ENCODE measurements around the gene LINGO1. TPM values are rescaled to one million over a fixed set of nuclear protein-coding genes. Genes with fewer than 3 reads are reported as not detected.

The LINGO1 gene
- total RNA-seq, 2 experiments from 2014 or later, result not detected

DNA sequence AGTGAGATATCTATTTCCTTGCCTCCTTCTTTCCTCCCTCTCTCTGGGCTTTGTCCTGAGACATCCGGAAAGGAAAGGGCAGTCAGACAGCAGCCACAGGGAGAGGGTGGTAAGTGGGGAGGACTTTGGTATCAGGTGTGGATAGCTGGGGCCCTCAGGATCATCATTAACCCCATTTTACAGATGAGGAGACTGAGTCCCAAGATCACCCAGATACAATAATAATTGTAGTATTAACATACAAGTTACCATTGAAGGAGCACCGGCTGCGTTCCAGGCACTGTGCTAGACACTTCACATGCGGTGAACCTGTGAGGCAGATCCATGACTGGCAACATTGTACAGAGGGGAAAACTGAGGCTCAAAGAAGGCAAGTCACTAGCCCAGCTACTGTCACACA lies 15.2 kb upstream of the LINGO1 start:
- no peaks in the 10 kb centered on the region for H3K9me3 ChIP-seq (ENCODE audit: low read length)
- POLR2A ChIA-PET, result no interaction called here
- intact Hi-C loops (cut with micrococcal nuclease; ENCODE audit: unreplicated experiment), result no loop called here

DNA sequence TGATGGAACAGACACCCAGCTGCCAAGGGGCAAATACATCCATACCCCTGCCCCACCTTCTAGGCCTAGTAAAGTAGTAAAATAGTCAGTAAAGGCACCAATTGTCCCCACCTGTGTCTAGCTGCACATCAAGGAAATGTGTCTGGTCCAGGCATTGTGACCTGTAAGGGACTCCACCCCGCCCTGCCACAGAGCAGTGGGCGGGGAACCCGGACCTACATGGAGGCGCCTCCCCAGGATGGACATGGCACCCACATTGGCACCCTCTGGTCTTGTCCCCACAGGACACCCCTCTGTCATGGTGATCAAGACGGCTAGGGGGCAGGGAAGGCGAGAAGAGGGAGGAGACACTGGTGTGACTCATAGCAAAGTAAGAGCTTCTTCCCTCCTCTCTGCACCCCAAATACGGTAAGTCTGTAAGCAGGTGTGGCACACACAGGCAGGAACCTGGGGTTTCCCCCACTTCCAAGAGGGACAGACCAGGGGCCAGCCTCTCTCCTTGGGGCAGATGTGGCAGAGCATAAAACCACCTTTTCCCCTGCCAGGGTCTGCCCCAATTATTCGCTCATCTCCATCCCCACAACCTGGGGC lies 13.5 kb upstream of the LINGO1 start:
- POLR2A ChIA-PET, result interaction anchor here (0.5 to 0.6 kb wide), 2 partner anchors 9 to 668 kb away, joined by 3 to 11 read pairs; no protein-coding TSS in a partner anchor

More for the DNA sequence above, 15.2 kb upstream of the LINGO1 start:
- no peaks in the 10 kb centered on the region for H3K36me3 ChIP-seq (ENCODE audit: insufficient read depth, low read length)
- no peak overlapping the region for H3K4me3 ChIP-seq (ENCODE audit: low read depth, low read length, poor library complexity, severe bottlenecking)
- no peaks in the 10 kb centered on the region for H3K79me2 ChIP-seq (ENCODE audit: insufficient read depth, low read depth, low read length)
- H4K20me1 ChIP-seq (ENCODE audit: insufficient read depth, low read length), result no peaks in the 10 kb centered on the region
- no peaks in the 10 kb centered on the region for H3K9me2 ChIP-seq (ENCODE audit: insufficient read depth, low read length)
- CTCF ChIA-PET (ENCODE audit: unreplicated experiment), result no interaction called here
- no peak overlapping the region for H2AFZ ChIP-seq (ENCODE audit: low read length)
- TF ChIP-seq, protein P1, sequence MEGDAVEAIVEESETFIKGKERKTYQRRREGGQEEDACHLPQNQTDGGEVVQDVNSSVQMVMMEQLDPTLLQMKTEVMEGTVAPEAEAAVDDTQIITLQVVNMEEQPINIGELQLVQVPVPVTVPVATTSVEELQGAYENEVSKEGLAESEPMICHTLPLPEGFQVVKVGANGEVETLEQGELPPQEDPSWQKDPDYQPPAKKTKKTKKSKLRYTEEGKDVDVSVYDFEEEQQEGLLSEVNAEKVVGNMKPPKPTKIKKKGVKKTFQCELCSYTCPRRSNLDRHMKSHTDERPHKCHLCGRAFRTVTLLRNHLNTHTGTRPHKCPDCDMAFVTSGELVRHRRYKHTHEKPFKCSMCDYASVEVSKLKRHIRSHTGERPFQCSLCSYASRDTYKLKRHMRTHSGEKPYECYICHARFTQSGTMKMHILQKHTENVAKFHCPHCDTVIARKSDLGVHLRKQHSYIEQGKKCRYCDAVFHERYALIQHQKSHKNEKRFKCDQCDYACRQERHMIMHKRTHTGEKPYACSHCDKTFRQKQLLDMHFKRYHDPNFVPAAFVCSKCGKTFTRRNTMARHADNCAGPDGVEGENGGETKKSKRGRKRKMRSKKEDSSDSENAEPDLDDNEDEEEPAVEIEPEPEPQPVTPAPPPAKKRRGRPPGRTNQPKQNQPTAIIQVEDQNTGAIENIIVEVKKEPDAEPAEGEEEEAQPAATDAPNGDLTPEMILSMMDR (conservative IDR thresholded peaks at IDR 0.05; ENCODE audit: low read length), result no peak
- no peak for TF ChIP-seq EZH2phosphoT487 (IDR thresholded peaks at IDR 0.05; ENCODE audit: borderline replicate concordance, low read depth, low read length)
- no peak for DNase-seq (ENCODE audit: low spot score)
- H3K4me2 ChIP-seq (ENCODE audit: low read length), result no peak overlapping the region
- H3K27ac ChIP-seq (ENCODE audit: low read depth, low read length, poor library complexity, severe bottlenecking), result no peak overlapping the region
- no peaks in the 10 kb centered on the region for H3K4me1 ChIP-seq (ENCODE audit: insufficient read depth, low read length, poor library complexity, severe bottlenecking)
- BruUV-seq (replicated peaks), result no TSS peak

DNA sequence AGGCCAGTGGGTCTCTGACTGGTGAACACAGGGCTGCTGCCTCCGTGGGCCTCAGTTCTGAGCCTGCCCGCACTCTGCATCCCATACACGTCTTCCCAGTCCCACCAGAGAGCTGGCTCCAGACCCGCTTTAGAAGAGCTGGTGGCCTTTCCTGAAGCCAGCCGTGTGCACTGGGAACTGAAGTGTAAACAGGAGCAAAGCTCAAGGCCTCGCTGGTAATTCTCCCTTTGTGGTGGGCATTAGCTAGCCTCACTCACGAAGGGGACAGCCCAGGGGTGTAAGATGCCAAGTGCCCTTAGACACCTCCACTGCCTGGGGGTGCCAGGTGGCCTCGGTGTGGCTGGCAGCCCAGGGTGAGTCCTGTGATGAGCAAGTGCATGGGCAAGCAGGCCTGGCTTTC lies 12.9 kb upstream of the LINGO1 start:
- TF ChIP-seq, protein P1 (conservative IDR thresholded peaks at IDR 0.05; ENCODE audit: low read length), result no peak
- no peak for TF ChIP-seq EZH2phosphoT487 (IDR thresholded peaks at IDR 0.05; ENCODE audit: borderline replicate concordance, low read depth, low read length)
- H3K9me3 ChIP-seq (ENCODE audit: low read length), result no peaks in the 10 kb centered on the region
- ChIA-PET CTCF (ENCODE audit: unreplicated experiment) (no interaction called here), POLR2A (interaction anchor here (0.5 kb wide), 1 partner anchor 667 kb away, joined by 11 read pairs; no protein-coding TSS in a partner anchor)
- H3K4me2 ChIP-seq (ENCODE audit: low read length), result no peak overlapping the region
- no peak overlapping the region for H3K27ac ChIP-seq (ENCODE audit: low read depth, low read length, poor library complexity, severe bottlenecking)
- no peak overlapping the region for H3K4me3 ChIP-seq (ENCODE audit: low read depth, low read length, poor library complexity, severe bottlenecking)
- no peaks in the 10 kb centered on the region for H4K20me1 ChIP-seq (ENCODE audit: insufficient read depth, low read length)
- no peaks in the 10 kb centered on the region for H3K9me2 ChIP-seq (ENCODE audit: insufficient read depth, low read length)
- no peak for DNase-seq (ENCODE audit: low spot score)
- H3K36me3 ChIP-seq (ENCODE audit: insufficient read depth, low read length), result no peaks in the 10 kb centered on the region
- no TSS peak for BruUV-seq (replicated peaks)
- H2AFZ ChIP-seq (ENCODE audit: low read length), result no peak overlapping the region
- H3K79me2 ChIP-seq (ENCODE audit: insufficient read depth, low read depth, low read length), result no peaks in the 10 kb centered on the region
- H3K4me1 ChIP-seq (ENCODE audit: insufficient read depth, low read length, poor library complexity, severe bottlenecking), result no peaks in the 10 kb centered on the region
- intact Hi-C loops (cut with micrococcal nuclease; ENCODE audit: unreplicated experiment), result no loop called here

More for the DNA sequence above, 13.5 kb upstream of the LINGO1 start:
- CTCF ChIA-PET (ENCODE audit: unreplicated experiment), result interaction anchor here (0.6 kb wide), 1 partner anchor 10 kb away, joined by 3 read pairs; no protein-coding TSS in a partner anchor
- intact Hi-C loops (cut with micrococcal nuclease; ENCODE audit: unreplicated experiment), result no loop called here
- no TSS peak for BruUV-seq (replicated peaks)
- Histone ChIP-seq H3K4me3 (ENCODE audit: low read depth, low read length, poor library complexity, severe bottlenecking) (no peak overlapping the region), H3K79me2 (ENCODE audit: insufficient read depth, low read depth, low read length) (no peaks in the 10 kb centered on the region), H4K20me1 (ENCODE audit: insufficient read depth, low read length) (no peaks in the 10 kb centered on the region), H3K4me2 (ENCODE audit: low read length) (no peak overlapping the region), H3K9me2 (ENCODE audit: insufficient read depth, low read length) (no peaks in the 10 kb centered on the region), H3K36me3 (ENCODE audit: insufficient read depth, low read length) (no peaks in the 10 kb centered on the region), H3K9me3 (ENCODE audit: low read length) (no peaks in the 10 kb centered on the region), H3K4me1 (ENCODE audit: insufficient read depth, low read length, poor library complexity, severe bottlenecking) (no peaks in the 10 kb centered on the region), H2AFZ (ENCODE audit: low read length) (no peak overlapping the region), H3K27ac (ENCODE audit: low read depth, low read length, poor library complexity, severe bottlenecking) (no peak overlapping the region)
- no peak for TF ChIP-seq EZH2phosphoT487 (IDR thresholded peaks at IDR 0.05; ENCODE audit: borderline replicate concordance, low read depth, low read length)
- TF ChIP-seq, protein P1 (conservative IDR thresholded peaks at IDR 0.05; ENCODE audit: low read length), result no peak
- DNase-seq (ENCODE audit: low spot score), result no peak
